Fibroblast of lung (primary cell): ENCODE results near the gene SRP14.

Experiments
- EZH2 ChIP-seq: IDR thresholded peaks from 2 replicates; pipeline ENCODE4 v1.5.1; 2012; ENCODE audit warnings: low read length, control low read depth, mild to moderate bottlenecking; ENCODE audit errors: missing control alignments
- TF ChIP-seq, protein P1 (sequence below), 2 donors: IDR thresholded peaks in 1 of 2; conservative IDR thresholded peaks in 1 of 2; 1 replicate in 1 of 2; 2 replicates in 1 of 2; pipeline ENCODE4 v1.5.1; 2011 to 2012; ENCODE audit warnings: low read length in 2 of 2, control low read depth in 1 of 2, inconsistent platforms in 1 of 2, low read depth in 1 of 2, mild to moderate bottlenecking in 1 of 2

DNA sequence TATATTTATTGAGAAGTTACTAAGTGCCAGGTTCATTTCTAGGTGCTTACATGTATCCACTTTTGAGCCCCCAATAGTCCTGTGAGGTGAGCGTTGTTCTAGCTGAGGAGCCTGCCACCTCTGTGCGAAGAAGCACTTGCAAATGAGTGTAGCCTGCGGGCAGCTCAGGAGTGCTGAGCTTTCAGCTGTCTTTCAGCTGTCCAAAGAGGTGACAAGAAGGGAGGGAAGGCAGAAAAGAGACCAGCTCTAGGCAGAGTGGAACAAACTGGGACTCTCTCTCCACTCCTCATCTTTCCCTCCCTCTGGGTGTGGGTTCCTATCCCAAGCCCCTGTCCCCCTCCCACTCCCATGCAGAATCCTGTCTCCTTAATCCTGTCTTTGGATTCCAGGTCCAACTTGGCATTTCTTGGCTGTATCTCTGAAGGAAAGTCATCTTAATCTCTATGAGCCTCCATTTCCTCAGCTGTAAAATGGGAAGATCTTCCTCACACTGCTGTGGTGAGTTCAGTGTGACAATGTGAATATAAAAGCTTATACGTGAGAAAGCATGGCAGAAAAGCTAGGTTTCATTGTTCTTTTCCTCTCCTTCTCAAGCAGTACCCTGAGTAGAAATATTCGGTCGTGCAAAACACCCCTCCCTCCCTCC lies 6.7 kb upstream of the SRP14 start:
- TF ChIP-seq, protein P1, sequence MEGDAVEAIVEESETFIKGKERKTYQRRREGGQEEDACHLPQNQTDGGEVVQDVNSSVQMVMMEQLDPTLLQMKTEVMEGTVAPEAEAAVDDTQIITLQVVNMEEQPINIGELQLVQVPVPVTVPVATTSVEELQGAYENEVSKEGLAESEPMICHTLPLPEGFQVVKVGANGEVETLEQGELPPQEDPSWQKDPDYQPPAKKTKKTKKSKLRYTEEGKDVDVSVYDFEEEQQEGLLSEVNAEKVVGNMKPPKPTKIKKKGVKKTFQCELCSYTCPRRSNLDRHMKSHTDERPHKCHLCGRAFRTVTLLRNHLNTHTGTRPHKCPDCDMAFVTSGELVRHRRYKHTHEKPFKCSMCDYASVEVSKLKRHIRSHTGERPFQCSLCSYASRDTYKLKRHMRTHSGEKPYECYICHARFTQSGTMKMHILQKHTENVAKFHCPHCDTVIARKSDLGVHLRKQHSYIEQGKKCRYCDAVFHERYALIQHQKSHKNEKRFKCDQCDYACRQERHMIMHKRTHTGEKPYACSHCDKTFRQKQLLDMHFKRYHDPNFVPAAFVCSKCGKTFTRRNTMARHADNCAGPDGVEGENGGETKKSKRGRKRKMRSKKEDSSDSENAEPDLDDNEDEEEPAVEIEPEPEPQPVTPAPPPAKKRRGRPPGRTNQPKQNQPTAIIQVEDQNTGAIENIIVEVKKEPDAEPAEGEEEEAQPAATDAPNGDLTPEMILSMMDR (conservative IDR thresholded peaks at IDR 0.05 in 1 of 2, IDR thresholded peaks at IDR 0.05 in 1 of 2; ENCODE audit: low read depth in 1 of 2, low read length in 2 of 2): no peak
- TF ChIP-seq EZH2: no peak
